ENCODE data around the gene COX6A1.
"Not testable (repeated sequence)": the region's sequence is repeated elsewhere in the genome, so short reads cannot be mapped to it uniquely, and the experiment has no call there.

The COX6A1 gene

GRCh38 chr12:120465756-120466155, 27.8 kb downstream of the COX6A1 start:
- no peak overlapping the region for H3K27ac ChIP-seq
- no peak for DNase-seq (ENCODE audit: low read depth, low spot score)

- no peak for DNase-seq (ENCODE audit: low read depth, low spot score)
- H3K27ac ChIP-seq = no peak overlapping the region
These were observed 28.8 kb downstream of the COX6A1 start for GRCh38 chr12:120466560-120467315.

- DNase-seq (ENCODE audit: low read depth, low spot score) = no peak
- H3K27ac ChIP-seq = no peak overlapping the region
These were observed 29.5 kb downstream of the COX6A1 start for GRCh38 chr12:120467439-120467838.

GRCh38 chr12:120468325-120468820, 30.5 kb downstream of the COX6A1 start:
- peak overlapping the region; percentile 87 for H3K27ac ChIP-seq
- DNase-seq (ENCODE audit: low read depth, low spot score) = no peak

- DNase-seq (ENCODE audit: low read depth, low spot score) = no peak
- peak overlapping the region; percentile 87 for H3K27ac ChIP-seq
These were observed 31.0 kb downstream of the COX6A1 start for GRCh38 chr12:120468821-120469449.

GRCh38 chr12:120469450-120470149, 31.7 kb downstream of the COX6A1 start, which contains the start of gene SRSF9:
Gene SRSF9, minus strand, starts transcription at chr12:120469748. Its CDS starts 139 bp downstream, at chr12:120469609.
- H3K27ac ChIP-seq = peak within 1 kb of the TSS; percentile 87
- DNase-seq (ENCODE audit: low read depth, low spot score) = peak; percentile 81

- H3K27ac ChIP-seq = peak overlapping the region; percentile 87
- DNase-seq (ENCODE audit: low read depth, low spot score) = no peak
These were observed 32.4 kb downstream of the COX6A1 start for GRCh38 chr12:120470150-120470784.

GRCh38 chr12:120472521-120472920, 34.6 kb downstream of the COX6A1 start:
- no peak for DNase-seq (ENCODE audit: low read depth, low spot score)
- peak overlapping the region; percentile 88 for H3K27ac ChIP-seq

GRCh38 chr12:120473807-120474615, 36.1 kb downstream of the COX6A1 start:
- no peak for DNase-seq (ENCODE audit: low read depth, low spot score)
- H3K27ac ChIP-seq = peak overlapping the region; percentile 88

GRCh38 chr12:120474616-120474960, 36.7 kb downstream of the COX6A1 start:
- DNase-seq (ENCODE audit: low read depth, low spot score) = peak; percentile 93
- H3K27ac ChIP-seq = peak overlapping the region; percentile 88

- DNase-seq (ENCODE audit: low read depth, low spot score) = no peak
- peak overlapping the region; percentile 88 for H3K27ac ChIP-seq
These were observed 37.7 kb downstream of the COX6A1 start for GRCh38 chr12:120475643-120476042.

GRCh38 chr12:120479458-120479857, 41.5 kb downstream of the COX6A1 start:
- H3K27ac ChIP-seq = peak overlapping the region; percentile 35
- no peak for DNase-seq (ENCODE audit: low read depth, low spot score)

GRCh38 chr12:120480211-120480610, 42.3 kb downstream of the COX6A1 start:
- no peak for DNase-seq (ENCODE audit: low read depth, low spot score)

GRCh38 chr12:120481022-120481767, 43.3 kb downstream of the COX6A1 start:
- no peak for DNase-seq (ENCODE audit: low read depth, low spot score)
- H3K27ac ChIP-seq = no peak overlapping the region

More at GRCh38 chr12:120480211-120480610, 42.3 kb downstream of the COX6A1 start:
- peak overlapping the region; percentile 35 for H3K27ac ChIP-seq

- no peak for DNase-seq (ENCODE audit: low read depth, low spot score)
These were observed 45.7 kb downstream of the COX6A1 start for GRCh38 chr12:120483621-120484020.

GRCh38 chr12:120485961-120486881, 48.3 kb downstream of the COX6A1 start:
- no peak overlapping the region for H3K27ac ChIP-seq
- DNase-seq (ENCODE audit: low read depth, low spot score) = no peak

More at GRCh38 chr12:120483621-120484020, 45.7 kb downstream of the COX6A1 start:
- H3K27ac ChIP-seq = no peak overlapping the region

- H3K27ac ChIP-seq; DNase-seq (ENCODE audit: low read depth, low spot score): not testable (repeated sequence)
These were observed 49.6 kb downstream of the COX6A1 start for GRCh38 chr12:120487552-120487951.
